KBM-7 (cell line): Measurements from ENCODE around the gene SEZ6.

ENCODE experiments used
- DNase-seq: peaks from one replicate; pipeline ENCODE4 v3.0.0-alpha.2; 2015
- in situ Hi-C: fragments of 300-500 bp; cut with MboI; formaldehyde crosslinking; loops from 2 replicates; pipeline ENCODE4 v1.14.3; 2020; ENCODE audit warnings: low sequenced_read_pairs, low pct_unique_long_range_greater_than_20kb, mixed read lengths

SEZ6 gene

GRCh38 chr17:28963055-28963611, 42.7 kb downstream of the SEZ6 start:
- no peak for DNase-seq
- in situ Hi-C loops = no loop called here

- in situ Hi-C loops = no loop called here
- DNase-seq = no peak
Observed at GRCh38 chr17:28961391-28961790, 44.4 kb downstream of the SEZ6 start.

GRCh38 chr17:28960256-28961061, 45.4 kb downstream of the SEZ6 start:
- in situ Hi-C loops = no loop called here
- DNase-seq = no peak

GRCh38 chr17:28959471-28959871, 46.4 kb downstream of the SEZ6 start:
- in situ Hi-C loops = loop anchor here (10.0 kb wide), 1 partner anchor 145 kb away; no protein-coding TSS in a partner anchor
- no peak for DNase-seq

- DNase-seq = no peak
- in situ Hi-C loops = loop anchor here (10.0 kb wide), 1 partner anchor 146 kb away; no protein-coding TSS in a partner anchor
Observed at GRCh38 chr17:28958820-28959455, 46.9 kb downstream of the SEZ6 start.

- no peak for DNase-seq
- in situ Hi-C loops = loop anchor here (10.0 kb wide), 1 partner anchor 147 kb away; no protein-coding TSS in a partner anchor
Observed at GRCh38 chr17:28957992-28958355, 47.9 kb downstream of the SEZ6 start.

- no peak for DNase-seq
- in situ Hi-C loops = loop anchor here (10.0 kb wide), 1 partner anchor 147 kb away; no protein-coding TSS in a partner anchor
Observed at GRCh38 chr17:28957277-28957991, 48.4 kb downstream of the SEZ6 start.

- no peak for DNase-seq
- in situ Hi-C loops = loop anchor here (10.0 kb wide), 1 partner anchor 148 kb away; no protein-coding TSS in a partner anchor
Observed at GRCh38 chr17:28956861-28957260, 49.0 kb downstream of the SEZ6 start.

GRCh38 chr17:28956112-28956511, 49.7 kb downstream of the SEZ6 start:
- no peak for DNase-seq
- in situ Hi-C loops = loop anchor here (10.0 kb wide), 1 partner anchor 149 kb away; no protein-coding TSS in a partner anchor

- in situ Hi-C loops = loop anchor here (10.0 kb wide), 1 partner anchor 149 kb away; no protein-coding TSS in a partner anchor
- DNase-seq = no peak
Observed at GRCh38 chr17:28955408-28955807, 50.4 kb downstream of the SEZ6 start.

GRCh38 chr17:28954886-28955285, 50.9 kb downstream of the SEZ6 start:
- in situ Hi-C loops = loop anchor here (10.0 kb wide), 1 partner anchor 150 kb away; no protein-coding TSS in a partner anchor
- DNase-seq = no peak

GRCh38 chr17:28953444-28954118, 52.3 kb downstream of the SEZ6 start:
- peak; percentile 61 for DNase-seq
- in situ Hi-C loops = loop anchor here (10.0 kb wide), 1 partner anchor 151 kb away; no protein-coding TSS in a partner anchor

GRCh38 chr17:28951991-28952975, 53.5 kb downstream of the SEZ6 start:
- in situ Hi-C loops = loop anchor here (10.0 kb wide), 1 partner anchor 153 kb away; no protein-coding TSS in a partner anchor

GRCh38 chr17:28951428-28951990, 54.3 kb downstream of the SEZ6 start, which contains the start of gene PHF12:
Gene PHF12 (minus strand): TSS chr17:28951518. CDS start chr17:28950960, 558 bp downstream.
- in situ Hi-C loops = loop anchor here (10.0 kb wide), 1 partner anchor 153 kb away; no protein-coding TSS in a partner anchor
- DNase-seq = peak; percentile 99

More at GRCh38 chr17:28951991-28952975, 53.5 kb downstream of the SEZ6 start:
- peak; percentile 99 for DNase-seq

GRCh38 chr17:28950752-28951427, 54.9 kb downstream of the SEZ6 start:
- in situ Hi-C loops = loop anchor here (10.0 kb wide), 1 partner anchor 154 kb away; no protein-coding TSS in a partner anchor
- no peak for DNase-seq
